CD4-positive, CD25-positive, alpha-beta regulatory T cell (primary cell): ENCODE results near the gene WDR46. TPM values are rescaled to one million over a fixed set of nuclear protein-coding genes. Genes with fewer than 3 reads are reported as not detected.
"Not testable (repeated sequence)": the region's sequence is repeated elsewhere in the genome, so short reads cannot be mapped to it uniquely, and the experiment has no call there.

ENCODE experiments used
- ATAC-seq, 2 donors: fragments of 150-1000 bp; cut with Tn5 transposase; one replicate each; pipeline ENCODE4 v1.10.0; 2021; ENCODE audit warnings: low read depth in 2 of 2, moderate number of reproducible peaks in 2 of 2, moderate library complexity in 1 of 2
- DNase-seq, 3 donors: peaks; one replicate each; pipeline versions ENCODE4 v3.0.0 to v3.0.0-alpha.2; 2012 to 2022; ENCODE audit warnings: mixed read lengths in 1 of 3
- H3K27ac ChIP-seq: one replicate; pipeline ENCODE4 v1.7.0; 2013; ENCODE audit warnings: mild to moderate bottlenecking, low read length; ENCODE audit not compliant: insufficient read depth, poor library complexity, severe bottlenecking
- H3K27me3 ChIP-seq: one replicate; pipeline ENCODE4 v1.7.0; 2013; ENCODE audit warnings: low read length; ENCODE audit not compliant: control insufficient read depth, insufficient read depth
- H3K36me3 ChIP-seq: one replicate; pipeline ENCODE4 v1.7.0; 2013; ENCODE audit warnings: mild to moderate bottlenecking, low read length, moderate library complexity; ENCODE audit not compliant: control insufficient read depth, insufficient read depth
- H3K4me1 ChIP-seq: 2 replicates; pipeline ENCODE4 v1.7.0; 2013; ENCODE audit warnings: mild to moderate bottlenecking, low read length; ENCODE audit not compliant: insufficient read depth, control insufficient read depth, poor library complexity, severe bottlenecking
- H3K4me3 ChIP-seq: one replicate; pipeline ENCODE4 v1.7.0; 2013; ENCODE audit warnings: low read depth, mild to moderate bottlenecking, low read length, moderate library complexity
- H3K9me3 ChIP-seq, 2 experiments: 1 replicate in 1 of 2; 2 replicates in 1 of 2; pipeline ENCODE4 v1.7.0; 2013; ENCODE audit warnings: low read length in 2 of 2, mild to moderate bottlenecking in 1 of 2, moderate library complexity in 1 of 2; ENCODE audit not compliant: control insufficient read depth in 2 of 2
- H3K27ac Mint-ChIP-seq, 3 donors: one replicate each; pipeline ENCODE4 v1.8.0; 2020 to 2022; ENCODE audit warnings: mild to moderate bottlenecking in 3 of 3, mixed read lengths in 3 of 3, moderate library complexity in 2 of 3
- H3K27me3 Mint-ChIP-seq: one replicate; pipeline ENCODE4 v1.8.0; 2022; ENCODE audit warnings: mild to moderate bottlenecking, mixed read lengths
- H3K36me3 Mint-ChIP-seq: one replicate; pipeline ENCODE4 v1.8.0; 2020; ENCODE audit warnings: mixed read lengths
- H3K4me1 Mint-ChIP-seq, 4 donors: one replicate each; pipeline ENCODE4 v1.8.0; 2020 to 2022; ENCODE audit warnings: mixed read lengths in 4 of 4, mild to moderate bottlenecking in 1 of 4
- H3K4me3 Mint-ChIP-seq, 4 donors: one replicate each; pipeline ENCODE4 v1.8.0; 2020 to 2022; ENCODE audit warnings: mild to moderate bottlenecking in 4 of 4, mixed read lengths in 4 of 4, moderate library complexity in 3 of 4
- H3K9me3 Mint-ChIP-seq, 7 donors: one replicate each; pipeline ENCODE4 v1.8.0; 2020 to 2022; ENCODE audit warnings: mixed read lengths in 7 of 7, mild to moderate bottlenecking in 3 of 7, moderate library complexity in 2 of 7
- polyA plus RNA-seq, 4 donors: library from polyadenylated mRNA; unstranded; fragments of 300-500 nt; fragmentation: Illumina TruSeq; gene quantifications; one replicate each; pipeline ENCODE4 v1.2.3, GENCODE V29; 2021
- total RNA-seq: library from RNA; stranded (reverse); gene quantifications from one replicate; pipeline ENCODE4 v1.2.3, GENCODE V29; 2022

Gene WDR46
- total and polyA plus RNA-seq, 5 donors from 2014 or later: 31.5 to 54.0 (median 50.8) TPM

DNA sequence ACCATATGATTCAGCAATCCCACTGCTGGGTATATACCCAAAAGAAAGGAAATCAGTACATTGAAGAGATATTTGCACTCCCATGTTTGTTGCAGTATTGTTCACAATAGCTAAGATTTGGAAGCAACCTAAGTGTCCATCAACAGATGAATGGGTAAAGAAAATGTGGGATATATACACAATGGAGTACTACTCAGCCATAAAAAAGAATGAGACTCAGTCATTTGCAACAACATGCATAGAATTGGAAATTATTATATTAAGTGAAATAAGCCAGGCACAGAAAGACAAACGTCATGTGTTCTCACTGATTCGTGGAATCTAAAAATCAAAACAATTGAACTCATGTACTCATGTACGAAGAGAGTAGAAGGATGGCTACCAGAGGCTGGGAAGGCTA, 26.5 kb downstream of the WDR46 start:
- H3K9me3 Mint-ChIP-seq, H3K27me3 ChIP-seq, H3K27ac Mint-ChIP-seq, H3K4me3 ChIP-seq, H3K27ac ChIP-seq, H3K4me1 Mint-ChIP-seq, H3K9me3 ChIP-seq, DNase-seq, H3K4me3 Mint-ChIP-seq, ATAC-seq, H3K27me3 Mint-ChIP-seq, H3K4me1 ChIP-seq: not testable (repeated sequence)
- peaks cover 68% of the 10 kb centered on the region for H3K36me3 ChIP-seq
- peaks cover 40% of the 10 kb centered on the region for H3K36me3 Mint-ChIP-seq

DNA sequence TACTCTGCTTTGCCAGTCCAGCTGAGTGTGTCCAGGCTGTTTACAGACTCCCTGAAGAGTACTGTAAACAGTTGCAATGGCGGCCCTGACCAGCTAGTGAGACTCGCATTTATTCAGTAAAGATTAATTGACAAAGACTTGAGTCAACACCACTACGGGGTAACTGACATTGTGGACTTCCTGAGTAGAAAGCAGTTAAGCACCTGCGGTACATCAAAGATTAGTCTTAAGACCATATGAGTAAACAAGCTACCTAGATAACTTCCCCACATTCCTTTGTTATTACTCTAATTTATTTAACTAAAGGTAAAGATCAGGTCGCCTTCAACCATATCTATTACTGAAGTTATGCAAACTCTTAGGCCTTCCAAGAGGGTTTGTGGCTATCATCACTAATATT, 30.0 kb downstream of the WDR46 start:
- peaks cover 37% of the 10 kb centered on the region for H3K36me3 ChIP-seq
- H3K4me3 ChIP-seq: no peak overlapping the region
- DNase-seq (no peak), ATAC-seq (no peak)
- H3K27me3 Mint-ChIP-seq: peaks cover 4% of the 10 kb centered on the region
- H3K36me3 Mint-ChIP-seq: peaks cover 23% of the 10 kb centered on the region
- H3K4me1 ChIP-seq: no peaks in the 10 kb centered on the region
- no peaks in the 10 kb centered on the region for H3K9me3 Mint-ChIP-seq
- peaks cover 0 to 11% (median 7%) of the 10 kb centered on the region in 4 donors for H3K4me1 Mint-ChIP-seq
- H3K27ac ChIP-seq: no peak overlapping the region
- no peak overlapping the region for H3K4me3 Mint-ChIP-seq
- H3K9me3 ChIP-seq: no peaks in the 10 kb centered on the region
- H3K27me3 ChIP-seq: no peaks in the 10 kb centered on the region
- no peak overlapping the region for H3K27ac Mint-ChIP-seq

DNA sequence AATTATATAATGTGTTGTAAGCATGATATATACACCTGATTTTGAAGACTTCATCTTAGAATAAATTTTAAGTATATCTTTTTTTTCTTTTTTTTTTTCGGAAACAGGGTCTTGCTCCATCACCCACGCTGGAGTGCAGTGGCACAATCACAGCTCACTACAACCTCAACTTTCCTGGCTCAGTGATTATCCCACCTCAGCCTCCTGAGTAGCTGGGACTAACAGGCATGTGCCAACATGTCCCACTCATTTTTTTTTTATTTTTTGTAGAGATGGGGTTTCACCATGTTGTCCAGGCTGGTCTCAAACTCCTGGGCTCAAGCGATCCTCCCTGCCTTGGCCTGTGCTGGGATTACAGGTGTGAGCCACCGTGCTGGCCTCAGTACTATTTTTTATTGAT, 34.4 kb downstream of the WDR46 start:
- no peak for ATAC-seq
- H3K9me3 Mint-ChIP-seq: no peaks in the 10 kb centered on the region
- DNase-seq: no peak
- Histone ChIP-seq H3K9me3 (no peaks in the 10 kb centered on the region), H3K27me3 (no peaks in the 10 kb centered on the region), H3K27ac (no peak overlapping the region), H3K4me1 (peaks cover 11% of the 10 kb centered on the region), H3K4me3 (no peak overlapping the region), H3K36me3 (peaks cover 18% of the 10 kb centered on the region)
- peaks cover 9 to 31% (median 20%) of the 10 kb centered on the region in 4 donors for H3K4me1 Mint-ChIP-seq
- H3K27ac Mint-ChIP-seq: no peak overlapping the region
- H3K36me3 Mint-ChIP-seq: peaks cover 19% of the 10 kb centered on the region
- no peak overlapping the region for H3K4me3 Mint-ChIP-seq
- no peaks in the 10 kb centered on the region for H3K27me3 Mint-ChIP-seq

DNA sequence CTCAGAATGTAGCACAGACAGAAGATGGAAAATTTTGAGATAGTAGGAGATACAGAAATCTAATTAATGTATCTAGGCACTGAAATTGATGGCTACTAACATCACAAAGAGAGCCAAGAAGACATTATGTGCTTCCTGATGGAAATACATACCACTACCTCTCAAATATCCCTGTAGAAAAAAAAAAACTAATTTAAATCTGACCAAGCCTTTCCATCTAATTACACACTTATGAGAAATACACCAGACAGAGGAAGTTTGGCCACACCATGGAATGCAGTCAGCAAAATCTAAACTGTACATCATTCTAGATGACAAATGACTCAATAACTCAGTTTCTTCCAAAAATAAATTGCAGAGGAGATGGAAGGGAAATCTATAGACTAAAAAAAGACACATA, 36.3 kb downstream of the WDR46 start:
- H3K36me3 Mint-ChIP-seq: peaks cover 18% of the 10 kb centered on the region
- H3K4me3 ChIP-seq: no peak overlapping the region
- H3K27ac Mint-ChIP-seq: no peak overlapping the region
- no peaks in the 10 kb centered on the region for H3K9me3 Mint-ChIP-seq
- peak overlapping the region in 1 of 4 donors; percentile 38 for H3K4me3 Mint-ChIP-seq
- peaks cover 27% of the 10 kb centered on the region for H3K4me1 ChIP-seq
- DNase-seq (no peak), ATAC-seq (no peak)
- H3K27me3 ChIP-seq: no peaks in the 10 kb centered on the region
- H3K36me3 ChIP-seq: peaks cover 8% of the 10 kb centered on the region
- H3K4me1 Mint-ChIP-seq: peaks cover 14 to 40% (median 27%) of the 10 kb centered on the region in 4 donors
- no peaks in the 10 kb centered on the region for H3K27me3 Mint-ChIP-seq
- no peaks in the 10 kb centered on the region for H3K9me3 ChIP-seq
- no peak overlapping the region for H3K27ac ChIP-seq

DNA sequence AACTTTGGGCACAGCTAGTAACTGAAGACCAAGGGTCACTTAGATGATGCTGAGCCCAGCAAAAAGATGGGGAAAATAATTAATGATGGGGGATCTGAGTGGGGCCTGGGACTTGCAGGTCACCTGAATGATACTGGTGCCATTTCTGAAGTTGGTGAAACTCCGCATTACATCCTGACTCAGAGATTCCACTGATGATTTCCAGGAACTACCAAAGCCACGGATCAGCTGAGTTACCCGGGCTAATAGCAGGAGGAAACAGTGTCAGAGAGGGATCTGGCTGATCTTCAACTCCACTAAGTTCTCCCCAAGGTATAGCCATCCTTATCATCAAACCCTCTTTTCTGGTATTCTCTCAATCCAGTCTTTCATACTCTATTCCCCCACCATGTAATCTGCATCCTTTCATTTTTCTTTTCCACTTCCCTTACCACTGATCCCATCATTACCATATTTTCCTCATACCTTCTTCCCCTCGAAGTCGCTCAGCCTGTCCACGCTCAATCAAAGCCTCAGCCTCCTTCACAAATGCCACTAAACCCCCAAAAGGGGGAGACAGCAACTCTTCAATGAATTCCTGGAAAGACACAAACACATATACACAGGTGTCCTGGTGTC, 37.5 kb downstream of the WDR46 start:
- H3K9me3 Mint-ChIP-seq: no peaks in the 10 kb centered on the region
- peak overlapping the region; percentile 37 to 97 (median 80) for H3K27ac Mint-ChIP-seq
- no peaks in the 10 kb centered on the region for H3K27me3 ChIP-seq
- H3K4me3 ChIP-seq: no peak overlapping the region
- peaks cover 27% of the 10 kb centered on the region for H3K4me1 ChIP-seq
- DNase-seq (no peak), ATAC-seq (no peak)
- no peaks in the 10 kb centered on the region for H3K27me3 Mint-ChIP-seq
- peaks cover 17% of the 10 kb centered on the region for H3K36me3 Mint-ChIP-seq
- no peak overlapping the region for H3K27ac ChIP-seq
- peak overlapping the region in 3 of 4 donors; percentile 1 to 22 (median 1) for H3K4me3 Mint-ChIP-seq
- H3K4me1 Mint-ChIP-seq: peaks cover 14 to 40% (median 27%) of the 10 kb centered on the region in 4 donors
- peaks cover 8% of the 10 kb centered on the region for H3K36me3 ChIP-seq
- no peaks in the 10 kb centered on the region for H3K9me3 ChIP-seq

DNA sequence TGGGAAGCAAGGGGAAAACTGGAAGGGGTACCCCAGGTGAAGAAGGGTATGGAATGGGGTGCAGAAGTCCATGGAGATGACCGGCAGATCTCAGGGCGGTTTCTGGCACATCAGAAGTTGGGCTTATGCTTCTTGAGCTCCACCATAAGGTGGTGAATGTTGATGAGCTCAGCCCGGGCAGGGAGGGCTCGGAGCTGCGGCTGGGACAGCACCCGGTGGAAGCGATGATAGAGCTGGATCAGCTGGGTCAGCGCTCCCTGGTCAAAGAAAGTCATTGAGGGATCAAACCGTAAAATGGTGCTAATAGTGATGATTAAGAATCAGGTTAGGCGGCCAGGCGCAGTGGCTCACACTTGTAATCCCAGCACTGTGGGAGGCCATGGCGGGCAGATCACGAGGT, 38.3 kb downstream of the WDR46 start:
- no peaks in the 10 kb centered on the region for H3K27me3 Mint-ChIP-seq
- H3K4me1 Mint-ChIP-seq: peaks cover 14 to 40% (median 27%) of the 10 kb centered on the region in 4 donors
- peak overlapping the region; percentile 32 to 91 (median 63) for H3K4me3 Mint-ChIP-seq
- peaks cover 8% of the 10 kb centered on the region for H3K36me3 ChIP-seq
- no peaks in the 10 kb centered on the region for H3K27me3 ChIP-seq
- H3K9me3 ChIP-seq: no peaks in the 10 kb centered on the region
- no peaks in the 10 kb centered on the region for H3K9me3 Mint-ChIP-seq
- H3K27ac ChIP-seq: peak overlapping the region; percentile 97
- H3K27ac Mint-ChIP-seq: peak overlapping the region in 2 of 3 donors; percentile 97
- H3K36me3 Mint-ChIP-seq: peaks cover 17% of the 10 kb centered on the region
- peaks cover 27% of the 10 kb centered on the region for H3K4me1 ChIP-seq
- no peak overlapping the region for H3K4me3 ChIP-seq
- DNase-seq: no peak
- no peak for ATAC-seq

DNA sequence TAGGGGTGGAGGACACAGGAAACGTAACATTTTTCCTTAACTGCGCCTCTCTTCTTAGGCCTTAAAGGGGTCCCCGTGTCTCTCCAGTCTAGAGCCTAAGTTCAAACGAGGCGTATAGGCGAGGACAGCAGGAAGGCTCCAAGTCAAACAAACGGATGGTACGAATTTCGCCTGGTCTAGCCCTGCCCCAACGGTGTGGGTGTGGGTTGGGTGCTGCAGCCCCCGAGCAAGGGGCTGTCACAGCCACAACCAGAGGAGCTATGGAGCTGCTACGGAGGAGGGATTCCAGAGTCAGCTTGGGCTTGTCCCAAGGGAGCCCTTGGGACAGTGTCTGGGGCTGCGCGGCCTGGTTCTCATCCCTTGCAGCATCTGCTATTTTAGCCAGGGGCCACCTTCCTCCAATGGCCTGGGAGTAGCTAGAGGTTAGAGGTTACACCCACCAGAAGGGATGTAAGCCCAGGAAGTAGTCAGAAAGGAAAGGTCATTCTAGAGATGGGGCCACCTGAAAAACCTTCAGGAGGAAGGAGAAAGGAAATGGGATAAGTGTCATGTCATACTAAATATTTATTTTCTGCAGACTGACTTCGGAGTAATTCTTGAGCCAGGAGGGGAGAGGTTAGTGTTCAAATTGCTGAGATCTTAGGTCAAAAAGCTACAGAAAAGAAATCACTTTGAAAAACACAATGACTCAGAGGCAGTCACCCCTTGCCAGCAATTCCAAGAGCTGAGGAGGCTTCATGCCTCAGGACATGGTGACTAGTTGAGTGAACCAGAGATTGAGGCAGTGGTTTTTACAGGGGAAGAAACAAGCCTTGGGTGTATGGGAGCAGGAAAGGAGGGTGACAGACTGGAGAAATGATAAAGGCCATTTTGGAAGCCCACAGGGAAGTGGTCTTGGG, 39.1 kb downstream of the WDR46 start:
- ATAC-seq (no peak), DNase-seq (no peak)
- Mint-ChIP-seq H3K9me3 (no peaks in the 10 kb centered on the region), H3K27ac (peak overlapping the region; percentile 92 to 97 (median 97)), H3K27me3 (no peaks in the 10 kb centered on the region), H3K4me3 (peak overlapping the region; percentile 88 to 98 (median 90)), H3K36me3 (peaks cover 17% of the 10 kb centered on the region), H3K4me1 (peaks cover 14 to 40% (median 27%) of the 10 kb centered on the region in 4 donors)
- Histone ChIP-seq H3K4me1 (peaks cover 27% of the 10 kb centered on the region), H3K27me3 (no peaks in the 10 kb centered on the region), H3K9me3 (no peaks in the 10 kb centered on the region), H3K4me3 (peak overlapping the region; percentile 89), H3K27ac (peak overlapping the region; percentile 97), H3K36me3 (peaks cover 8% of the 10 kb centered on the region)
